Thyroid gland (tissue), 4 donors: ENCODE results near the gene GAL3ST1.
"Not testable (repeated sequence)": the region's sequence is repeated elsewhere in the genome, so short reads cannot be mapped to it uniquely, and the experiment has no call there.

Source experiments
- POLR2A ChIP-seq, 2 donors: fragments of 450-650 bp; IDR thresholded peaks; one replicate each; pipeline ENCODE4 v1.6.1; 2017; ENCODE audit warnings: antibody characterized with exemption in 2 of 2, mild to moderate bottlenecking in 2 of 2, moderate library complexity in 1 of 2
- TF ChIP-seq, protein P1 (sequence below), 6 experiments: fragments of 200-600 bp in 3 of 6; fragments of 450-650 bp in 3 of 6; sonication (generic) in 3 of 6; IDR thresholded peaks; one replicate each; pipeline ENCODE4 v1.5.1; 2016 to 2019; ENCODE audit warnings: antibody characterized with exemption in 6 of 6, mild to moderate bottlenecking in 2 of 6, inconsistent platforms in 1 of 6, moderate library complexity in 1 of 6

GRCh38 chr22:30619909-30620308 is 45.4 kb upstream of the GAL3ST1 start:
- TF ChIP-seq, protein P1, sequence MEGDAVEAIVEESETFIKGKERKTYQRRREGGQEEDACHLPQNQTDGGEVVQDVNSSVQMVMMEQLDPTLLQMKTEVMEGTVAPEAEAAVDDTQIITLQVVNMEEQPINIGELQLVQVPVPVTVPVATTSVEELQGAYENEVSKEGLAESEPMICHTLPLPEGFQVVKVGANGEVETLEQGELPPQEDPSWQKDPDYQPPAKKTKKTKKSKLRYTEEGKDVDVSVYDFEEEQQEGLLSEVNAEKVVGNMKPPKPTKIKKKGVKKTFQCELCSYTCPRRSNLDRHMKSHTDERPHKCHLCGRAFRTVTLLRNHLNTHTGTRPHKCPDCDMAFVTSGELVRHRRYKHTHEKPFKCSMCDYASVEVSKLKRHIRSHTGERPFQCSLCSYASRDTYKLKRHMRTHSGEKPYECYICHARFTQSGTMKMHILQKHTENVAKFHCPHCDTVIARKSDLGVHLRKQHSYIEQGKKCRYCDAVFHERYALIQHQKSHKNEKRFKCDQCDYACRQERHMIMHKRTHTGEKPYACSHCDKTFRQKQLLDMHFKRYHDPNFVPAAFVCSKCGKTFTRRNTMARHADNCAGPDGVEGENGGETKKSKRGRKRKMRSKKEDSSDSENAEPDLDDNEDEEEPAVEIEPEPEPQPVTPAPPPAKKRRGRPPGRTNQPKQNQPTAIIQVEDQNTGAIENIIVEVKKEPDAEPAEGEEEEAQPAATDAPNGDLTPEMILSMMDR (IDR thresholded peaks at IDR 0.05) = not testable (repeated sequence)
- TF ChIP-seq POLR2A (IDR thresholded peaks at IDR 0.05) = not testable (repeated sequence)
